Glutamatergic neuron (in vitro differentiated cells): ENCODE results near the gene EFS. TPM values are rescaled to one million over a fixed set of nuclear protein-coding genes. Genes with fewer than 3 reads are reported as not detected.
"Not testable (repeated sequence)": the region's sequence is repeated elsewhere in the genome, so short reads cannot be mapped to it uniquely, and the experiment has no call there.

Experiments
- DNase-seq: peaks from one replicate; pipeline ENCODE4 v3.0.0; 2022
- H3K27ac Mint-ChIP-seq: one replicate; pipeline ENCODE4 v1.8.0; 2020; ENCODE audit warnings: mild to moderate bottlenecking, mixed read lengths, inconsistent platforms; ENCODE audit not compliant: unreplicated experiment
- H3K27me3 Mint-ChIP-seq: one replicate; pipeline ENCODE4 v1.8.0; 2020; ENCODE audit warnings: mild to moderate bottlenecking, moderate library complexity, mixed read lengths, inconsistent platforms; ENCODE audit not compliant: unreplicated experiment
- H3K36me3 Mint-ChIP-seq: one replicate; pipeline ENCODE4 v1.8.0; 2020; ENCODE audit warnings: mild to moderate bottlenecking, mixed read lengths, inconsistent platforms; ENCODE audit not compliant: unreplicated experiment
- H3K4me1 Mint-ChIP-seq: one replicate; pipeline ENCODE4 v1.8.0; 2020; ENCODE audit warnings: mild to moderate bottlenecking, low read depth, mixed read lengths, inconsistent platforms; ENCODE audit not compliant: unreplicated experiment
- H3K4me3 Mint-ChIP-seq: one replicate; pipeline ENCODE4 v1.8.0; 2020; ENCODE audit warnings: mild to moderate bottlenecking, mixed read lengths, inconsistent platforms; ENCODE audit not compliant: unreplicated experiment
- H3K9me3 Mint-ChIP-seq: one replicate; pipeline ENCODE4 v1.8.0; 2020; ENCODE audit warnings: mild to moderate bottlenecking, moderate library complexity, mixed read lengths, inconsistent platforms; ENCODE audit not compliant: unreplicated experiment
- CTCF ChIP-seq: fragments of 200-600 bp; sonication (generic); IDR thresholded peaks from one replicate; pipeline ENCODE4 v1.5.0; 2021; ENCODE audit not compliant: partially characterized antibody, unreplicated experiment
- total RNA-seq: library from RNA; stranded (reverse); fragmentation: NEBNext Ultra II Directional; extraction: Animal tissue kit (Norgen Biotek cat#: 25700); gene quantifications from one replicate; pipeline ENCODE4 v1.2.1, GENCODE V29; 2021; ENCODE audit not compliant: unreplicated experiment

The EFS gene
- total RNA-seq, 1 donor from 2014 or later: 90.4 TPM

- peaks cover 5% of the 10 kb centered on the region for H3K9me3 Mint-ChIP-seq
- DNase-seq: no peak
- H3K4me1 Mint-ChIP-seq: no peaks in the 10 kb centered on the region
- H3K27ac Mint-ChIP-seq: no peak overlapping the region
- H3K4me3 Mint-ChIP-seq: no peak overlapping the region
- peaks cover 5% of the 10 kb centered on the region for H3K36me3 Mint-ChIP-seq
- no peak for TF ChIP-seq CTCF
- no peaks in the 10 kb centered on the region for H3K27me3 Mint-ChIP-seq
These were observed 29.3 kb downstream of the EFS start for GRCh38 chr14:23335623-23336022.

- Mint-ChIP-seq H3K27me3 (peaks cover 2% of the 10 kb centered on the region), H3K36me3 (no peaks in the 10 kb centered on the region), H3K4me3 (no peak overlapping the region), H3K4me1 (peaks cover 4% of the 10 kb centered on the region), H3K9me3 (peaks cover 4% of the 10 kb centered on the region), H3K27ac (no peak overlapping the region)
- DNase-seq: peak; percentile 66
- peak; percentile 94 for TF ChIP-seq CTCF
These were observed 36.8 kb downstream of the EFS start for GRCh38 chr14:23327947-23328744.

- Mint-ChIP-seq H3K27me3 (peaks cover 6% of the 10 kb centered on the region), H3K9me3 (peaks cover 10% of the 10 kb centered on the region), H3K4me1 (peaks cover 9% of the 10 kb centered on the region), H3K36me3 (no peaks in the 10 kb centered on the region), H3K4me3 (peak overlapping the region; percentile 49), H3K27ac (no peak overlapping the region)
- DNase-seq: no peak
- TF ChIP-seq CTCF: no peak
These were observed 38.3 kb downstream of the EFS start for GRCh38 chr14:23326491-23327332.

- DNase-seq, H3K27me3 Mint-ChIP-seq, H3K36me3 Mint-ChIP-seq, H3K27ac Mint-ChIP-seq, H3K4me1 Mint-ChIP-seq: not testable (repeated sequence)
- Mint-ChIP-seq H3K4me3 (peak overlapping the region; percentile 14), H3K9me3 (peaks cover 14% of the 10 kb centered on the region)
These were observed 39.2 kb downstream of the EFS start for GRCh38 chr14:23325746-23326145.

GRCh38 chr14:23324993-23325392 lies 40.0 kb downstream of the EFS start:
- peaks cover 14% of the 10 kb centered on the region for H3K9me3 Mint-ChIP-seq
- H3K27me3 Mint-ChIP-seq: peaks cover 14% of the 10 kb centered on the region
- no peak for TF ChIP-seq CTCF
- H3K27ac Mint-ChIP-seq: peak overlapping the region; percentile 26
- H3K4me3 Mint-ChIP-seq: no peak overlapping the region
- no peaks in the 10 kb centered on the region for H3K36me3 Mint-ChIP-seq
- no peak for DNase-seq
- H3K4me1 Mint-ChIP-seq: peaks cover 15% of the 10 kb centered on the region
